Measurements from ENCODE around the gene ARHGEF5. TPM values are rescaled to one million over a fixed set of nuclear protein-coding genes. Genes with fewer than 3 reads are reported as not detected.

The ARHGEF5 gene
- total RNA-seq, 1 donor from 2014 or later, result 0.89 TPM

- DNase-seq (ENCODE audit: low spot score), result no peak
- intact Hi-C loops (cut with DNase I), result no loop called here
Observed at GRCh38 chr7:144378651-144379050, 23.4 kb downstream of the ARHGEF5 start.

- no peak for DNase-seq (ENCODE audit: low spot score)
- intact Hi-C loops (cut with DNase I), result no loop called here
Observed at GRCh38 chr7:144379776-144380384, 24.7 kb downstream of the ARHGEF5 start.

GRCh38 chr7:144384071-144384470 lies 28.9 kb downstream of the ARHGEF5 start:
- no peak for DNase-seq (ENCODE audit: low spot score)
- intact Hi-C loops (cut with DNase I), result no loop called here

GRCh38 chr7:144384555-144385245 lies 29.5 kb downstream of the ARHGEF5 start:
- intact Hi-C loops (cut with DNase I), result no loop called here
- DNase-seq (ENCODE audit: low spot score), result no peak

GRCh38 chr7:144386741-144387140 lies 31.5 kb downstream of the ARHGEF5 start:
- DNase-seq (ENCODE audit: low spot score), result no peak
- intact Hi-C loops (cut with DNase I), result no loop called here

GRCh38 chr7:144388950-144389349 lies 33.7 kb downstream of the ARHGEF5 start:
- intact Hi-C loops (cut with DNase I), result no loop called here
- DNase-seq (ENCODE audit: low spot score), result no peak

- DNase-seq (ENCODE audit: low spot score), result no peak
- intact Hi-C loops (cut with DNase I), result no loop called here
Observed at GRCh38 chr7:144390481-144390880, 35.3 kb downstream of the ARHGEF5 start.

- intact Hi-C loops (cut with DNase I), result no loop called here
- DNase-seq (ENCODE audit: low spot score), result no peak
Observed at GRCh38 chr7:144391014-144391413, 35.8 kb downstream of the ARHGEF5 start.

- intact Hi-C loops (cut with DNase I), result no loop called here
- DNase-seq (ENCODE audit: low spot score), result no peak
Observed at GRCh38 chr7:144391823-144392255, 36.6 kb downstream of the ARHGEF5 start.

GRCh38 chr7:144397086-144397485 lies 41.9 kb downstream of the ARHGEF5 start:
- intact Hi-C loops (cut with DNase I), result no loop called here
- DNase-seq (ENCODE audit: low spot score), result no peak

- no peak for DNase-seq (ENCODE audit: low spot score)
- intact Hi-C loops (cut with DNase I), result no loop called here
Observed at GRCh38 chr7:144398291-144398690, 43.1 kb downstream of the ARHGEF5 start.

GRCh38 chr7:144398911-144399310 lies 43.7 kb downstream of the ARHGEF5 start:
- intact Hi-C loops (cut with DNase I), result no loop called here
- DNase-seq (ENCODE audit: low spot score), result no peak

GRCh38 chr7:144399946-144400345 lies 44.7 kb downstream of the ARHGEF5 start:
- intact Hi-C loops (cut with DNase I), result no loop called here

GRCh38 chr7:144401490-144401889 lies 46.3 kb downstream of the ARHGEF5 start:
- intact Hi-C loops (cut with DNase I), result no loop called here
- no peak for DNase-seq (ENCODE audit: low spot score)

More at GRCh38 chr7:144399946-144400345, 44.7 kb downstream of the ARHGEF5 start:
- DNase-seq (ENCODE audit: low spot score), result no peak

GRCh38 chr7:144403102-144403501 lies 47.9 kb downstream of the ARHGEF5 start:
- intact Hi-C loops (cut with DNase I), result no loop called here
- no peak for DNase-seq (ENCODE audit: low spot score)

GRCh38 chr7:144403649-144404061 lies 48.5 kb downstream of the ARHGEF5 start, which contains the start of gene NOBOX:
Gene NOBOX (minus strand): TSS chr7:144403693.
- no peak for DNase-seq (ENCODE audit: low spot score)
- intact Hi-C loops (cut with DNase I), result no loop called here

GRCh38 chr7:144404946-144405345 lies 49.7 kb downstream of the ARHGEF5 start:
- DNase-seq (ENCODE audit: low spot score), result no peak
- intact Hi-C loops (cut with DNase I), result no loop called here

- intact Hi-C loops (cut with DNase I), result no loop called here
- DNase-seq (ENCODE audit: low spot score), result no peak
Observed at GRCh38 chr7:144407266-144407931, 52.2 kb downstream of the ARHGEF5 start.

GRCh38 chr7:144408121-144408520 lies 52.9 kb downstream of the ARHGEF5 start:
- intact Hi-C loops (cut with DNase I), result no loop called here
- DNase-seq (ENCODE audit: low spot score), result no peak

- no peak for DNase-seq (ENCODE audit: low spot score)
- intact Hi-C loops (cut with DNase I), result no loop called here
Observed at GRCh38 chr7:144410441-144410840, 55.2 kb downstream of the ARHGEF5 start.

- DNase-seq (ENCODE audit: low spot score), result no peak
- intact Hi-C loops (cut with DNase I), result no loop called here
Observed at GRCh38 chr7:144414815-144415214, 59.6 kb downstream of the ARHGEF5 start.
